PFSK-1 (cell line): ENCODE results near the gene ZNF597.

Experiments used
- POLR2AphosphoS5 ChIP-seq: IDR thresholded peaks from 2 replicates; pipeline ENCODE4 v1.6.1; 2012; ENCODE audit warnings: low read depth, mild to moderate bottlenecking, control low read depth, low read length, moderate library complexity
- TAF1 ChIP-seq: IDR thresholded peaks from 2 replicates; pipeline ENCODE4 v1.6.1; 2012; ENCODE audit warnings: low read length, control low read depth, borderline replicate concordance; ENCODE audit not compliant: insufficient read depth

DNA sequence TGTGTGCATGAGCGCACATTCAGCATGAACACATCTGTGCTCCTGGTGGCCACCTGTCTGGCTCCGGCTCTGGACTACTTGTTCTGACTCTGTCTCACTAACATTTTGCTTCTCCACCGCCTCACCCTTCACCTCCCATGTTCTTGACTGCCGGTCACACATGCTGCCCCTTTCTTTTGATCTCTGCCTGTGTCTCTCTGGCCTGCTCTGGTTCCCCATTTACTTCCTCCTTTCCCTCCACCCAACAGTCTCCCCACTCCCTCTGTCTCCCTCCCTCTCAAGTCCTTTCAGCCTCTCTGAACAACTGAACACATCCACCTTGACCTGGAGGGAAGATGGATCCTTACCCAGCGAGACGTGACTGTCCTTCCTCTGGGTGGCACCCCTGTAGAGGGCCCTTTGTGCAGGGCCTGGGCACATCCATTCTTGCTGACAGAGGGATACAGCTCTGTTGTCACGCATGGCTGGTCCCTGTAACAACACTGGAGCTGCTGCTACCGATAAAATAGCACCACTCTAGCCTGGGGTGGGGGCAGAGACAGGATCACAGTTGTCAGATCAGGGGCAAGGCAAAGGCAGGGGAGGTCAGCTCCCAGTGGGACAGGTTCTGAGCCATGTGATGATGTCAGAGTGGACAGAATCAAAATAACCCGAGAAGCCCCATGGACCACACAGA lies 53.5 kb downstream of the ZNF597 start:
- TF ChIP-seq POLR2AphosphoS5 (no peak), TAF1 (no peak)
